Stimulated activated CD8-positive, alpha-beta memory T cell treated with anti-CD3 and anti-CD28 coated beads, Interleukin-2, amount 100 ng/mL, for 48 hours (primary cell): ENCODE results near the gene TELO2.

Experiments used
- DNase-seq, 2 donors: peaks; one replicate each; pipeline ENCODE4 v3.0.0-alpha.2; 2020; ENCODE audit warnings: low read depth in 2 of 2

TELO2 gene

DNA sequence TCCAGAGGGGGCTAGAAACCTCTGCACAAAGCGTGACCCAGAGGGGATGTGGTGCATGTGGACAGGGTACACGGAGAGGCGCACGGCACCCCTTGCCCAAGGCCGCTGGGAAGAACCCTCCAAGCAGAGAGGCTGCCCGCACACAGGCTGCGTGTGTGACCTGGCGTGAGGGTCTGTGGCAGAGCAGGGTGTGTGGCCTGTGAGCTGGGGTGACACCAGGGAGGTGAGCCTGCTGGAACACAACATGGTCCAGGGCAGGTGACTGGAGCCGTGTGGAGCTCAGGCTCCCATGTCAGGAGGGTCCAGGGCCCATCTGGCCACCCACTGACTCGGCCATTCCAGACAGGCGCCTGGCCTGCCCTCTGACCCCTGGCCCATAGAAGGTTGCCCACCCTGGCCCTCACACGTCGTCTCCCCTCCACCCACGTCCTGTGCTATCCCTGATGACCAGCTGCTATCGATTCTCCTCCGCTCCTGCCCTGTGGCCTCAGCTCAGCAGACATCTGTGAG, 25.5 kb downstream of the TELO2 start:
- DNase-seq, result no peak

- no peak for DNase-seq
Measured at GRCh38 chr16:1519831-1520230, 26.7 kb downstream of the TELO2 start.

DNA sequence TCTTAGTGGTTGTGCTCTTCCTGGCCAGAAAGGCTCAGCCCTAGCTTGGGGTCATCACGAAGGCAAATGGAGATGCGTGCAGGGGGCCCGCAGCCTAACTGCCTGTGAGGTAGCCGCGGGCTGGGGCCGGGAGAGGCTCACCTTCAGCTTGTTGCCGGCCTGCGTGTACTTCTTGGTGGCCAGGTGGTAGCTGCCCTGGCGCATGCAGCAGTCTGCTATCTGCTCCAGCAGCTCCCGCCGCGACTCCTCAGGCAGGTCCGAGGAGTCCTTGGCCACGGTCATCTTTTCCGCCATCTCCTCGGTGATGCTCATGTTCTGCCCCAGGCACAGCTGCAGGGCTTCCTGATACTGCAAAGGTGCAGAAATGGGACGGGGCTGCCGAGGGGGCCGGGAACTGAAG, 27.3 kb downstream of the TELO2 start:
- no peak for DNase-seq

DNA sequence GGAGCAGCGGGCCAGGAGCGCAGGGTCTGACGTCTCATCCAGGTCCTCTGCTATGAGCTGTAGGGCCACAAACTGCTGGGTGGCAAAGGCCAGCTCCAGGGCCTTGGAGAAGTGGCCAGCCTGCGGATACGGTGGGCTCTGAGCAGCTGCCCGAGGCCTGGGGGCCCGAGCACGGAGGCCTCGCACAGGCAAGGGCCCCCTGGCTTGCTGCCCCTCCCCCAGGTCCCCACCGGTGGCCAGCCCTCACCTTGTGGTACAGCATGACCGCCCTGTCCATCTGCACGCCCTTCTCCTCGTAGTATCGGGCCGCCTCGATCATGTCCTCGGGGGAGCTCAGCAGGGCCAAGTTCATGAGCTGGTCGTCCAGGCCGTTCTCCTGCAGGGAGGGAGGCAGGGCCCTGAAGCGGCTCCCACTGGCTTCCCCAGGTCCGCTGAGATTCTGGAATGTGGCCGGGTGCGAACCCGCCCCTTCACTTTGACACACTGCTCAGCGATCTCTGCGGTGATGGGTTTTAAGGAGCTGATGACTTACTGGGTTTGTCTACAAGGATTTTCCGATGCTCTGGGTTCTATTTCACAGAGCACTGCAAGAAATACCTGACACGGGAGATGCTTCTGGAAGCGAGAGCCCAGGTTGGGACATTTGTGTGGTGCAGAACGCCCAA, 30.6 kb downstream of the TELO2 start:
- no peak for DNase-seq

GRCh38 chr16:1524366-1524765, 31.2 kb downstream of the TELO2 start:
- no peak for DNase-seq

DNA sequence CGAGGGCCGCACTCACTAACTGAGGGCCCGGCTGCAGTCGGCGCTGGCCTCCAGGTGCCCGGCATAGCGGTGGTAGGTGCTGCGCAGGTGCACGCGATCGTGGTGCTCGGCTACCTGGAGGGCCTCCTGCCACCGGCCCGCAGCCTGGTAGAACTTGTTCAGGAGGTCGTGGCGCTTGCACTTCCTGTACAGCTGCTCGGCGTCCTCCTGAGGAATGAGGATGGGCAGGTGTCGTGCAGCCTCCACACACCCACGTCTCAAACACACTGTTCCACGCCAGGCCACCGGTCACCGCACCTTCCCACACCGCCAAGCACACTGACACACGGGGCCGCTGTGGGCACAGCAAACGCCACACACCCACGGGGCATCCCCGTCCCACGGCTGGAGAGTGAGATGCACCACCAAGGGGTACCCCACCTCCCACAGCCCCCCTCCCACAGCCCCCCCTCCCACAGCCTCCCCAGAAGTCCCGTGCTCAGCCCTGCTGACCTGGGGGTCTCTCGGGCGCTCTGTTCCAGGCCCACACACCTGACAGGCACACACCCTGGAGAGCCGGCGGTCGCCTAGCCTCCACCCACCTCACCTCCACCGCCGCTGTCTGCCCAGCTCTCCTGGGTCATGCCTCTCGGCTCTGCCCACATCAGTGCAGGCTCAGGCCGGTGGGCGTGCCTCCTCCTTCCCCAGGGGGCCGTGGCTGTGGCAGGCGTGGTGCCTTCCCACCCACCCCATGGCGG, 32.9 kb downstream of the TELO2 start:
- DNase-seq, result no peak

DNA sequence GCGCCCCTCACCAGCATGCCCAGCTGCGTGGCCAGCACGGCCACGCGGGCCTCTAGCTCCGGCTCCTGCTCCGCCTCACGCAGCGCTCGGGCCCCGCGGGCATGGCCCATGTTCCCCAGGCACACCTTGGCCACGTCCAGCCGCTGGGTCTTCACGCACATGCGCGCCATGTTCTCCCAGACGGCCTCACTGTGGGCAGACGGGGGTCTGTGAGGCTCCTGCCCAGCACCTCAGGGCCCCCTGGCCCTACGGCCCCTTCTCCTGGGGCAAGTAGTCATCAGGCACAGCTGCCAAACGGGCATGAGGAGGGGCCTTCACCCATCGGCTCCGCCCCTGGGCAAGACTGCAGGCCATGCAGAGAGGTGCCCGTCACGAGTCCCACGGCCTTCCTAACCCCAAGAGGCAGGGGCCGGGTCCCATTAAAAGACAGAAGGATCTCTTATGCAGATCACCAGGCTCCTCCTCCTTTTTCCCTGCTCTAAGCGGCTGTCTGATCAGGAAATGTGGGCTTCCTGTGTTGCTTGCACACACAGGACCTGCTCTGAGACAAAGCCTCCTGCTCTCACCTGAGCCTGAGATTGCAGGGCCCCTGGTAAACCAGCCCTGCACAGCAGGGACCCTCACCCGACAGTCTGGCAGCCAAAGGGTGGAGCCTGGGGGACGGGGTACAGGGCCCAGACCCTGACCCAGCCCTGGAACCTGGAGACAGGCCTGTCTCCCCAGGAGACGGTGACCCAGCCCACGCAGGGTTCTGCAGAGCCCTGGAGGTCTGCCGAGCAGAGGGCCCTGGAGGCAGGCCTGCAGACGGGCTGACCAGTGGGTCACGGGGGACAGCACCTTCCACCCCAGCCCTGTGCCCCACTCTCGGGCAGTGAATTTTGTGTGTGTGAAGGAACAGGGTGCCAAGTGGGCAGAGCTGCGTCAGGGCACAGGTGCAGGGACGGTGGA, 33.7 kb downstream of the TELO2 start:
- no peak for DNase-seq

GRCh38 chr16:1527836-1528811, 35.0 kb downstream of the TELO2 start:
- no peak for DNase-seq

DNA sequence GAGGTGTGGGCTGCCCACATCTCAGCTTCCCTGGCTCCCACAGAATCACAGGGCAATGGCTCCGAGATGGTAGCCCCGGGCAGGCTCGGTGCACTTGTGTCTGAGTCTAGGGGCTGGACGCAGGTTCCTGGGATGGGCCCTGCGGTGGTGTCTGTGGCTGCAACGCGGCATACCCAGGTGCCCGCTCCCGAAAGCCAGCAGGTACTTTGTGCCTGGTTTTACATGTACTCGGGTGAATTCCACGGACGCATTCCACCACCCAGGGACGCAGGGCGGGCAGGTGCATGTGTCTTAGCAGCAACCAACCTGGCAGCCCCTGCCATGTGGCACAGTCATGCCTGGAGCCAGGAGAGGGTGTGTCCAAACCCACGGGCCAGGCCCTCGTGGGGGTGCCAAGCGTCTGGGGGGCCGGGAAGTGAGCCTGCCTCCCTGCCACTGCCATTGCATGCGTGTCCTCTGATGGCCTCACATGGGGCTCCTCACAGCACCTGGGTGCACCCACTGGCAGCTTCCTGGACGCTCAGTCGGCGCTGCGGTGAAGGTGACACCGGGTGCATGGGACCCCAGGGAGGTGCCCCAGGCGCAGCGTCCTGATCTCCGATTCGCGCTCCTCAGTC, 35.9 kb downstream of the TELO2 start:
- DNase-seq, result no peak

DNA sequence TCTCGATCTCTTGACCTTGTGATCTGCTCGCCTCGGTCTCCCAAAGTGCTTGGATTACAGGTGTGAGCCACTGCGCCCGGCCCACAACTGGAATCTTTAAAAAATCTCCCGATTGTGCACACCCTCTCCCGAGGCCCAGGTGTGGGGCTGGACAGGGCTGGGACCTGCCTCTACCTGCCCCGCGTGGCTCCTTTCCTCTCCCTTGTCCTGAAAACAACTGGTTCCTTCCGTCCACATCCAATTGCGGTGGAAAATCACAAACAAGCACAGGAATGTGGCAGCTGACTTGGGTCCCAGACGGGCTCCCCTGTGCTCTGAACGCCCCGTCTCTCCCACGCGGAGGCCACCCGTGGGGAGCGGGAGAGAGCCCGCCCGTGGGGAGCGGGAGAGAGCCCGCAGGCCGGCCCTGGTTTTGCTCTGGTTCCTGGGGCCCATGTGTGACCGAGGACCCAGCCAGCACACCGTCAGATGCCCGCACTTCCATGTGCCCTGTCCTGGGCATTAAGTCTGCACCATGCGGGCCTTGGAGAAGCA, 37.3 kb downstream of the TELO2 start:
- DNase-seq, result no peak

- no peak for DNase-seq
Measured at GRCh38 chr16:1530883-1531637, 37.9 kb downstream of the TELO2 start.

DNA sequence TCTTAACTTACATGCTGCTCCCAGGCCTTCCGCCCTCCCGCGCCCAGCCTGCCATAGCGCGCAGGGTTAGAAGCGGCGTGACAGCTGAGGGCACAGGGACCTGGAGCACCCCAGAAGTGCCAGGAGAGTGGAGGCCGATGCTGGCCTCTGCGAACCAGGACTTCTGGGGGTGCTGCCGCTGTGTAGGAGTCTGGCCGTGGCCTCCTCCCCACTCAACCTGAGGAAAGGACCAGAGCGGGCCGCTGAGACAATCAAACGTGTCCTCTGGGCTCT, 38.4 kb downstream of the TELO2 start:
- DNase-seq, result no peak

GRCh38 chr16:1532081-1532760, 39.1 kb downstream of the TELO2 start:
- no peak for DNase-seq

DNA sequence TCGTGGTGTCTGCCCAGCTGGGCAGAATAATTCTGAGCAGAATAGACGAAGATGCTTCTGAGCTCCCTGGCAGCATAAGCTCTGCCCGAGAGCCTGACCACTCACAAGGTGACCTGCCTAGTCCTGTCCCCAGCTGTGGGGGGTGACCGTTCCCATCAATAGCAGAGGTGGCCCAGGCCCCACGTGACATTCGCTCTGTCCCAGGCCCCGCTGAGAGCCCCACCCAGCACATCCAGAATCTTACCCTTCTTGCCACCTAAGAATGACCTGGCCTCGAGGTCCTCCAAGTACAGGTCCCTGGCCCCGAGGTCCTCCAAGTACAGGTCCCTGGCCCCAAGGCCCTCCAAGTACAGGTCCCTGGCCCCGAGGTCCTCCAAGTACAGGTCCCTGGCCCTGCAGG, 39.6 kb downstream of the TELO2 start:
- no peak for DNase-seq

- no peak for DNase-seq
Measured at GRCh38 chr16:1533443-1533951, 40.3 kb downstream of the TELO2 start, which contains the start of gene TMEM204. Gene TMEM204 (plus strand): TSS chr16:1533666. CDS start chr16:1534276, 610 bp downstream.

- DNase-seq, result no peak
Measured at GRCh38 chr16:1534021-1535020, 41.2 kb downstream of the TELO2 start.
